ENCODE data around the gene ASAP3.

DNA sequence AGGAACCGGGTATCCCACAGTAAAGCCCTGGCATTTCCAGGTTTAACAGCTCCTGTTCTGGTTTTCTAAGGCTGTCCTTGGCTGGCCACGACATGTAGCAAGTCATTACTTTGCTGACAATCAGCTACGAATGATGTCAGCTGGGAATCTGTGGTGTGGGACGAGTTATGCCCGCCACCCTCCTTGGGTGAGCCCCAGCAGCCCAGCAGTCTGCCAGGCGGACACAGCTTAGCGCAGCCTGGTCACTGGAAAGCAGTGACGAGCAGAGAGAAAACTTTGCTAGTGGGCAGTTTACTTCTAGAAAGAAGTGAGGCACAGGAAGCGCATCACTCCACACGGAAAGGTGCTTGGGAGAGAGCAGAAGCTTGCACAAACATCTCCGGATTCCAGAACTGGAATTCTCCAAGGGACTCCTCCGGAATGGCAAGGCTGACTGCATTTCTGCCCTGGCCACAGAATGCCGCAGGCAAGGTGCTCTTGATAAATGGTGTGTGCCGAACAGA lies 98.8 kb downstream of the ASAP3 start:
- TF ChIP-seq POLR2A (IDR thresholded peaks at IDR 0.05) (no peak), EP300 (IDR thresholded peaks at IDR 0.05) (no peak)
- TF ChIP-seq, protein P1, sequence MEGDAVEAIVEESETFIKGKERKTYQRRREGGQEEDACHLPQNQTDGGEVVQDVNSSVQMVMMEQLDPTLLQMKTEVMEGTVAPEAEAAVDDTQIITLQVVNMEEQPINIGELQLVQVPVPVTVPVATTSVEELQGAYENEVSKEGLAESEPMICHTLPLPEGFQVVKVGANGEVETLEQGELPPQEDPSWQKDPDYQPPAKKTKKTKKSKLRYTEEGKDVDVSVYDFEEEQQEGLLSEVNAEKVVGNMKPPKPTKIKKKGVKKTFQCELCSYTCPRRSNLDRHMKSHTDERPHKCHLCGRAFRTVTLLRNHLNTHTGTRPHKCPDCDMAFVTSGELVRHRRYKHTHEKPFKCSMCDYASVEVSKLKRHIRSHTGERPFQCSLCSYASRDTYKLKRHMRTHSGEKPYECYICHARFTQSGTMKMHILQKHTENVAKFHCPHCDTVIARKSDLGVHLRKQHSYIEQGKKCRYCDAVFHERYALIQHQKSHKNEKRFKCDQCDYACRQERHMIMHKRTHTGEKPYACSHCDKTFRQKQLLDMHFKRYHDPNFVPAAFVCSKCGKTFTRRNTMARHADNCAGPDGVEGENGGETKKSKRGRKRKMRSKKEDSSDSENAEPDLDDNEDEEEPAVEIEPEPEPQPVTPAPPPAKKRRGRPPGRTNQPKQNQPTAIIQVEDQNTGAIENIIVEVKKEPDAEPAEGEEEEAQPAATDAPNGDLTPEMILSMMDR (IDR thresholded peaks at IDR 0.05) = no peak
